SK-N-SH treated with all-trans-retinoic acid at 6 μM for 48 hours (cell line): ENCODE results near the gene CNDP1.

Experiments used
- ATAC-seq: fragments of 200-7000 bp; cut with Tn5 transposase; 3 replicates; pipeline ENCODE4 v1.9.1; 2020; ENCODE audit warnings: mild to moderate bottlenecking, moderate library complexity
- ARNTL ChIP-seq: fragments of 450-650 bp; formaldehyde crosslinking; IDR thresholded peaks from 2 replicates; pipeline ENCODE4 v1.5.0; 2020; ENCODE audit warnings: low read depth, mild to moderate bottlenecking, moderate library complexity, borderline replicate concordance
- CSDC2 ChIP-seq: fragments of 250-450 bp; sonication (Bioruptor Pico); IDR thresholded peaks from 2 replicates; pipeline ENCODE4 v1.5.0; 2020; ENCODE audit warnings: mild to moderate bottlenecking, moderate library complexity
- ESRRG ChIP-seq: fragments of 250-450 bp; sonication (Bioruptor Pico); IDR thresholded peaks from 2 replicates; pipeline ENCODE4 v1.6.1; 2021; ENCODE audit warnings: mild to moderate bottlenecking
- GLIS3 ChIP-seq: fragments of 250-450 bp; sonication (Bioruptor Pico); IDR thresholded peaks from 2 replicates; pipeline ENCODE4 v1.5.0; 2020; ENCODE audit warnings: mild to moderate bottlenecking, moderate library complexity
- ISL1 ChIP-seq: fragments of 250-450 bp; sonication (Bioruptor Pico); IDR thresholded peaks from 2 replicates; pipeline ENCODE4 v2.1.2; 2022; ENCODE audit warnings: mild to moderate bottlenecking, moderate library complexity
- OSR1 ChIP-seq: fragments of 250-450 bp; sonication (Bioruptor Pico); IDR thresholded peaks from 2 replicates; pipeline ENCODE4 v1.8.0; 2022; ENCODE audit warnings: moderate library complexity, mild to moderate bottlenecking, inconsistent platforms
- PPARA ChIP-seq: fragments of 250-450 bp; sonication (Bioruptor Pico); IDR thresholded peaks from 2 replicates; pipeline ENCODE4 v1.5.0; 2020; ENCODE audit warnings: mild to moderate bottlenecking, borderline replicate concordance
- RARB ChIP-seq: fragments of 250-450 bp; sonication (Bioruptor Pico); IDR thresholded peaks from 2 replicates; pipeline ENCODE4 v1.8.0; 2021; ENCODE audit warnings: mild to moderate bottlenecking, moderate library complexity
- SNAI2 ChIP-seq: fragments of 250-450 bp; sonication (Bioruptor Pico); IDR thresholded peaks from 2 replicates; pipeline ENCODE4 v1.5.0; 2020; ENCODE audit warnings: mild to moderate bottlenecking, moderate library complexity
- TCF4 ChIP-seq: fragments of 250-450 bp; sonication (Bioruptor Pico); IDR thresholded peaks from 2 replicates; pipeline ENCODE4 v1.8.0; 2021; ENCODE audit warnings: mild to moderate bottlenecking, moderate library complexity, borderline replicate concordance
- TOX ChIP-seq: fragments of 250-450 bp; sonication (Bioruptor Pico); IDR thresholded peaks from 2 replicates; pipeline ENCODE4 v1.8.0; 2021; ENCODE audit warnings: mild to moderate bottlenecking, moderate library complexity, borderline replicate concordance
- ZC3H10 ChIP-seq: fragments of 250-450 bp; sonication (Bioruptor Pico); IDR thresholded peaks from 2 replicates; pipeline ENCODE4 v1.5.1; 2021; ENCODE audit warnings: mild to moderate bottlenecking, moderate library complexity
- ZFP3 ChIP-seq: fragments of 250-450 bp; sonication (Bioruptor Pico); IDR thresholded peaks from 2 replicates; pipeline ENCODE4 v1.5.0; 2020; ENCODE audit warnings: mild to moderate bottlenecking, moderate library complexity
- ZFP30 ChIP-seq: fragments of 450-650 bp; formaldehyde crosslinking; IDR thresholded peaks from 2 replicates; pipeline ENCODE4 v1.5.0; 2022; ENCODE audit warnings: mild to moderate bottlenecking, moderate library complexity
- ZNF565 ChIP-seq: fragments of 450-650 bp; formaldehyde crosslinking; conservative IDR thresholded peaks from 2 replicates; pipeline ENCODE4 v1.5.0; 2020; ENCODE audit warnings: low read depth, mild to moderate bottlenecking, moderate library complexity
- ZNF70 ChIP-seq: fragments of 450-650 bp; formaldehyde crosslinking; IDR thresholded peaks from 2 replicates; pipeline ENCODE4 v1.5.0; 2020; ENCODE audit warnings: mild to moderate bottlenecking, moderate library complexity
- ZNF8 ChIP-seq: fragments of 450-650 bp; formaldehyde crosslinking; IDR thresholded peaks from 2 replicates; pipeline ENCODE4 v1.5.0; 2020; ENCODE audit warnings: mild to moderate bottlenecking, moderate library complexity
- TF ChIP-seq, protein P1 (sequence below): fragments of 250-450 bp; sonication (Bioruptor Pico); IDR thresholded peaks from 2 replicates; pipeline ENCODE4 v1.8.0; 2020; ENCODE audit warnings: mild to moderate bottlenecking, moderate library complexity, borderline replicate concordance
- TF ChIP-seq, protein P2 (sequence below): fragments of 250-450 bp; sonication (Bioruptor Pico); IDR thresholded peaks from 2 replicates; pipeline ENCODE4 v1.5.1; 2021; ENCODE audit warnings: mild to moderate bottlenecking, moderate library complexity
- TF ChIP-seq, protein P3 (sequence below): fragments of 250-450 bp; sonication (Bioruptor Pico); IDR thresholded peaks from 2 replicates; pipeline ENCODE4 v1.5.0; 2020; ENCODE audit warnings: mild to moderate bottlenecking, moderate library complexity
- TF ChIP-seq, protein P4 (sequence below): fragments of 250-450 bp; sonication (Bioruptor Pico); IDR thresholded peaks from 2 replicates; pipeline ENCODE4 v1.5.1; 2020; ENCODE audit warnings: low read depth, mild to moderate bottlenecking, moderate library complexity
- TF ChIP-seq, protein P5 (sequence below): fragments of 250-450 bp; sonication (Bioruptor Pico); IDR thresholded peaks from 2 replicates; pipeline ENCODE4 v1.8.0; 2021; ENCODE audit warnings: low read depth, mild to moderate bottlenecking, moderate library complexity, borderline replicate concordance

CNDP1 gene

DNA sequence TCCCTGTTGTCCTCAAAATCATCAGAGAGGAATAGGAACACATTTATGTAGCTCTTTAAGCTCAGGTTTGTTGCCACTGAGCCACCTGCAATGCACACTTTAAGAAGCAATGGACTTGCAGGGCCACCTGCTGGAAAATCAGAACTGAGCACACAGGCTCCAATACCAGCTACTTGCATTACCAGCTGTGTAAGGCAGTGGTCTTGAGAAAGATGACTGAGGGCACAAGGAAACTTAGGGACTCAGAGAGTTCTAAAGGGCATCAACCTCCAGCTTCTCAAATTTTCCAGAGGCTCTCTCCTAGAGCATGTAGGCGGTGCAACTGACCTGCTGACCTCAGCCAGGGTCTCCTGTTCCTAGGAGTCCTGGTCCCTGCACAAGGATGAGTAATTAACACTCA lies 40.6 kb upstream of the CNDP1 start:
- TF ChIP-seq ARNTL: no peak
- TF ChIP-seq ZNF8: no peak
- no peak for TF ChIP-seq ZNF70 (CRISPR knock-in tag)
- no peak for TF ChIP-seq TCF4 (CRISPR knock-in tag)
- no peak for TF ChIP-seq SNAI2 (CRISPR knock-in tag)
- TF ChIP-seq, protein P1, sequence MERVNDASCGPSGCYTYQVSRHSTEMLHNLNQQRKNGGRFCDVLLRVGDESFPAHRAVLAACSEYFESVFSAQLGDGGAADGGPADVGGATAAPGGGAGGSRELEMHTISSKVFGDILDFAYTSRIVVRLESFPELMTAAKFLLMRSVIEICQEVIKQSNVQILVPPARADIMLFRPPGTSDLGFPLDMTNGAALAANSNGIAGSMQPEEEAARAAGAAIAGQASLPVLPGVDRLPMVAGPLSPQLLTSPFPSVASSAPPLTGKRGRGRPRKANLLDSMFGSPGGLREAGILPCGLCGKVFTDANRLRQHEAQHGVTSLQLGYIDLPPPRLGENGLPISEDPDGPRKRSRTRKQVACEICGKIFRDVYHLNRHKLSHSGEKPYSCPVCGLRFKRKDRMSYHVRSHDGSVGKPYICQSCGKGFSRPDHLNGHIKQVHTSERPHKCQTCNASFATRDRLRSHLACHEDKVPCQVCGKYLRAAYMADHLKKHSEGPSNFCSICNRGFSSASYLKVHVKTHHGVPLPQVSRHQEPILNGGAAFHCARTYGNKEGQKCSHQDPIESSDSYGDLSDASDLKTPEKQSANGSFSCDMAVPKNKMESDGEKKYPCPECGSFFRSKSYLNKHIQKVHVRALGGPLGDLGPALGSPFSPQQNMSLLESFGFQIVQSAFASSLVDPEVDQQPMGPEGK (CRISPR knock-in tag): no peak
- TF ChIP-seq, protein P2, sequence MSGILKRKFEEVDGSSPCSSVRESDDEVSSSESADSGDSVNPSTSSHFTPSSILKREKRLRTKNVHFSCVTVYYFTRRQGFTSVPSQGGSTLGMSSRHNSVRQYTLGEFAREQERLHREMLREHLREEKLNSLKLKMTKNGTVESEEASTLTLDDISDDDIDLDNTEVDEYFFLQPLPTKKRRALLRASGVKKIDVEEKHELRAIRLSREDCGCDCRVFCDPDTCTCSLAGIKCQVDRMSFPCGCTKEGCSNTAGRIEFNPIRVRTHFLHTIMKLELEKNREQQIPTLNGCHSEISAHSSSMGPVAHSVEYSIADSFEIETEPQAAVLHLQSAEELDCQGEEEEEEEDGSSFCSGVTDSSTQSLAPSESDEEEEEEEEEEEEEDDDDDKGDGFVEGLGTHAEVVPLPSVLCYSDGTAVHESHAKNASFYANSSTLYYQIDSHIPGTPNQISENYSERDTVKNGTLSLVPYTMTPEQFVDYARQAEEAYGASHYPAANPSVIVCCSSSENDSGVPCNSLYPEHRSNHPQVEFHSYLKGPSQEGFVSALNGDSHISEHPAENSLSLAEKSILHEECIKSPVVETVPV (CRISPR knock-in tag): no peak
- no peak for TF ChIP-seq PPARA (CRISPR knock-in tag)
- TF ChIP-seq TOX (CRISPR knock-in tag): no peak
- TF ChIP-seq GLIS3: no peak
- TF ChIP-seq RARB: no peak
- TF ChIP-seq ESRRG (CRISPR knock-in tag): no peak
- no peak for TF ChIP-seq ZC3H10 (CRISPR knock-in tag)
- TF ChIP-seq, protein P3, sequence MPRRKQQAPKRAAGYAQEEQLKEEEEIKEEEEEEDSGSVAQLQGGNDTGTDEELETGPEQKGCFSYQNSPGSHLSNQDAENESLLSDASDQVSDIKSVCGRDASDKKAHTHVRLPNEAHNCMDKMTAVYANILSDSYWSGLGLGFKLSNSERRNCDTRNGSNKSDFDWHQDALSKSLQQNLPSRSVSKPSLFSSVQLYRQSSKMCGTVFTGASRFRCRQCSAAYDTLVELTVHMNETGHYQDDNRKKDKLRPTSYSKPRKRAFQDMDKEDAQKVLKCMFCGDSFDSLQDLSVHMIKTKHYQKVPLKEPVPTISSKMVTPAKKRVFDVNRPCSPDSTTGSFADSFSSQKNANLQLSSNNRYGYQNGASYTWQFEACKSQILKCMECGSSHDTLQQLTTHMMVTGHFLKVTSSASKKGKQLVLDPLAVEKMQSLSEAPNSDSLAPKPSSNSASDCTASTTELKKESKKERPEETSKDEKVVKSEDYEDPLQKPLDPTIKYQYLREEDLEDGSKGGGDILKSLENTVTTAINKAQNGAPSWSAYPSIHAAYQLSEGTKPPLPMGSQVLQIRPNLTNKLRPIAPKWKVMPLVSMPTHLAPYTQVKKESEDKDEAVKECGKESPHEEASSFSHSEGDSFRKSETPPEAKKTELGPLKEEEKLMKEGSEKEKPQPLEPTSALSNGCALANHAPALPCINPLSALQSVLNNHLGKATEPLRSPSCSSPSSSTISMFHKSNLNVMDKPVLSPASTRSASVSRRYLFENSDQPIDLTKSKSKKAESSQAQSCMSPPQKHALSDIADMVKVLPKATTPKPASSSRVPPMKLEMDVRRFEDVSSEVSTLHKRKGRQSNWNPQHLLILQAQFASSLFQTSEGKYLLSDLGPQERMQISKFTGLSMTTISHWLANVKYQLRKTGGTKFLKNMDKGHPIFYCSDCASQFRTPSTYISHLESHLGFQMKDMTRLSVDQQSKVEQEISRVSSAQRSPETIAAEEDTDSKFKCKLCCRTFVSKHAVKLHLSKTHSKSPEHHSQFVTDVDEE (CRISPR knock-in tag): no peak
- ATAC-seq: no peak

DNA sequence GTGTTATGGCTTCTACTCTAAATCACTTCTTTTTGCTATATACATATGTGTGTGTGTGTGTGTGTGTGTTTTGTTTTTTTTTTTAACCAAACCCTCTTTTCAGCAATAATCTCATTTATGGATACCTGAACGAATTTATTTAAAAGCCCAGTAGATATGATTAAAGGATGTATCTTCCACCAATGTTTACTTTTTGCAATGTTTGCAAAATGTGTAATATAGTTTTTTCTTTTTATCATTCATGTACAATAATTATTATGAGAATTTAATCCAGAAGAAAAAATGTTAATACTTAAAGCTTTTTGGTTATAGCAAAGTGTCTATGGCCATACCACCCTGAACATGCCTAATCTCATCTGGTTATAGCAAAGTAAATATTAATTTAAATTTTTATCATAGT lies 39.8 kb upstream of the CNDP1 start:
- ATAC-seq: no peak
- TF ChIP-seq ZNF565 (CRISPR knock-in tag) (no peak), TOX (CRISPR knock-in tag) (no peak), OSR1 (no peak), SNAI2 (CRISPR knock-in tag) (no peak), RARB (no peak), ISL1 (CRISPR knock-in tag) (no peak), ZFP30 (CRISPR knock-in tag) (no peak), GLIS3 (no peak), CSDC2 (CRISPR knock-in tag) (no peak), ZFP3 (no peak), TCF4 (CRISPR knock-in tag) (no peak), ARNTL (no peak), ZNF8 (no peak)
- TF ChIP-seq, protein P4, sequence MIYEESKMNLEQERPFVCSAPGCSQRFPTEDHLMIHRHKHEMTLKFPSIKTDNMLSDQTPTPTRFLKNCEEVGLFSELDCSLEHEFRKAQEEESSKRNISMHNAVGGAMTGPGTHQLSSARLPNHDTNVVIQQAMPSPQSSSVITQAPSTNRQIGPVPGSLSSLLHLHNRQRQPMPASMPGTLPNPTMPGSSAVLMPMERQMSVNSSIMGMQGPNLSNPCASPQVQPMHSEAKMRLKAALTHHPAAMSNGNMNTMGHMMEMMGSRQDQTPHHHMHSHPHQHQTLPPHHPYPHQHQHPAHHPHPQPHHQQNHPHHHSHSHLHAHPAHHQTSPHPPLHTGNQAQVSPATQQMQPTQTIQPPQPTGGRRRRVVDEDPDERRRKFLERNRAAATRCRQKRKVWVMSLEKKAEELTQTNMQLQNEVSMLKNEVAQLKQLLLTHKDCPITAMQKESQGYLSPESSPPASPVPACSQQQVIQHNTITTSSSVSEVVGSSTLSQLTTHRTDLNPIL: no peak
- TF ChIP-seq, protein P1 (CRISPR knock-in tag): no peak
- TF ChIP-seq, protein P3 (CRISPR knock-in tag): no peak
- TF ChIP-seq, protein P2 (CRISPR knock-in tag): no peak
- TF ChIP-seq, protein P5, sequence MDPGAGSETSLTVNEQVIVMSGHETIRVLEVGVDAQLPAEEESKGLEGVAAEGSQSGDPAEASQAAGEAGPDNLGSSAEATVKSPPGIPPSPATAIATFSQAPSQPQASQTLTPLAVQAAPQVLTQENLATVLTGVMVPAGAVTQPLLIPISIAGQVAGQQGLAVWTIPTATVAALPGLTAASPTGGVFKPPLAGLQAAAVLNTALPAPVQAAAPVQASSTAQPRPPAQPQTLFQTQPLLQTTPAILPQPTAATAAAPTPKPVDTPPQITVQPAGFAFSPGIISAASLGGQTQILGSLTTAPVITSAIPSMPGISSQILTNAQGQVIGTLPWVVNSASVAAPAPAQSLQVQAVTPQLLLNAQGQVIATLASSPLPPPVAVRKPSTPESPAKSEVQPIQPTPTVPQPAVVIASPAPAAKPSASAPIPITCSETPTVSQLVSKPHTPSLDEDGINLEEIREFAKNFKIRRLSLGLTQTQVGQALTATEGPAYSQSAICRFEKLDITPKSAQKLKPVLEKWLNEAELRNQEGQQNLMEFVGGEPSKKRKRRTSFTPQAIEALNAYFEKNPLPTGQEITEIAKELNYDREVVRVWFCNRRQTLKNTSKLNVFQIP (CRISPR knock-in tag): no peak
